GM18907 (cell line): ENCODE results near the gene FICD.

Experiments used
- ATAC-seq: cut with Tn5 transposase; IDR thresholded peaks from one replicate; pipeline ENCODE4 v1.9.1; 2021; ENCODE audit warnings: mild to moderate bottlenecking, moderate library complexity; ENCODE audit not compliant: unreplicated experiment

FICD gene

GRCh38 chr12:108565146-108565545, 50.1 kb downstream of the FICD start:
- no peak for ATAC-seq

- no peak for ATAC-seq
Observed at GRCh38 chr12:108565976-108566375, 50.9 kb downstream of the FICD start.

- no peak for ATAC-seq
Observed at GRCh38 chr12:108566452-108566851, 51.4 kb downstream of the FICD start.

- ATAC-seq = no peak
Observed at GRCh38 chr12:108567406-108568337, 52.6 kb downstream of the FICD start.

- peak; percentile 74 for ATAC-seq
Observed at GRCh38 chr12:108568338-108569154, 53.5 kb downstream of the FICD start.
